GM23248 (cell line): ENCODE data around the gene RASA3.

Experiments used
- EZH2 ChIP-seq: fragments of 200-600 bp; sonication (generic); IDR thresholded peaks from 2 replicates; pipeline ENCODE4 v1.6.1; 2018; ENCODE audit warnings: antibody characterized with exemption, mild to moderate bottlenecking; ENCODE audit not compliant: insufficient read depth, poor library complexity, severe bottlenecking
- EZH2phosphoT487 ChIP-seq: fragments of 200-600 bp; sonication (generic); IDR thresholded peaks from 2 replicates; pipeline ENCODE4 v1.6.1; 2018; ENCODE audit warnings: antibody characterized with exemption, moderate library complexity, mild to moderate bottlenecking, low read depth; ENCODE audit not compliant: insufficient read depth

- no peak for TF ChIP-seq EZH2
- no peak for TF ChIP-seq EZH2phosphoT487
These were observed 75.0 kb downstream of the RASA3 start for GRCh38 chr13:114057166-114058050.
